K562 (cell line): ENCODE measurements around the gene TACC3. TPM values are rescaled to one million over a fixed set of nuclear protein-coding genes. Genes with fewer than 3 reads are reported as not detected.

Source experiments
- ATAC-seq: fragments of 200-7000 bp; cut with Tn5 transposase; 3 replicates; pipeline ENCODE4 v1.9.1; 2020; ENCODE audit warnings: moderate library complexity
- BruUV-seq: library from RNA; stranded (reverse); fragments of 400-500 nt; replicated peaks from 2 replicates; lab custom pipeline; 2021; lab: Mats Ljungman, UMichigan
- CTCF ChIA-PET: fragments of 300-600 bp; formaldehyde crosslinking; extraction: SDS; loops from one replicate; lab custom pipeline; 2021; ENCODE audit warnings: low intra/inter-chr PET ratio; lab: Yijun Ruan, JAX
- POLR2A ChIA-PET: fragments of 300-600, 350-650 bp; sonication (Branson Sonifier 250); formaldehyde crosslinking; extraction: SDS; loops from one replicate; lab custom pipeline; 2021; ENCODE audit warnings: antibody characterized with exemption, inconsistent platforms; lab: Yijun Ruan, JAX
- DNase-seq, 4 experiments: peaks; one replicate each; pipeline versions ENCODE4 v3.0.0 to v3.0.0-alpha.2; 2011 to 2018; ENCODE audit warnings: low spot score in 3 of 4, mixed read lengths in 3 of 4; ENCODE audit errors: extremely low read depth in 1 of 4
- FAIRE-seq: peaks from 2 replicates; lab custom pipeline; 2011; peaks lifted over from hg19 to GRCh38; lab: Jason Lieb, UNC
- H2AFZ ChIP-seq: 2 replicates; pipeline ENCODE4 v1.6.0; 2011; ENCODE audit warnings: low read depth, low read length, control low read depth, inconsistent platforms
- H3K27ac ChIP-seq: fragments of 200-600 bp; 3 replicates; pipeline ENCODE4 v1.8.0; 2011; ENCODE audit warnings: low read depth, mild to moderate bottlenecking, control low read depth, inconsistent platforms, low read length, moderate library complexity, mixed read lengths; ENCODE audit errors: extremely low read depth
- H3K27me3 ChIP-seq, 2 experiments: fragments of 300-600 bp in 1 of 2; 2 replicates in 1 of 2; 3 replicates in 1 of 2; pipeline versions ENCODE4 v1.6.0 to v1.8.0; 2011; ENCODE audit warnings: inconsistent platforms in 2 of 2, low read length in 2 of 2, mild to moderate bottlenecking in 1 of 2, mixed read lengths in 1 of 2, moderate library complexity in 1 of 2; ENCODE audit not compliant: control insufficient read depth in 2 of 2, insufficient read depth in 2 of 2
- H3K36me3 ChIP-seq: fragments of 300-600 bp; 3 replicates; pipeline ENCODE4 v1.8.0; 2011; ENCODE audit warnings: mild to moderate bottlenecking, low read length, inconsistent platforms; ENCODE audit not compliant: control insufficient read depth, insufficient read depth
- H3K4me1 ChIP-seq, 2 experiments: fragments of 200-600 bp in 1 of 2; replicated peaks in 1 of 2; 2 replicates in 1 of 2; 3 replicates in 1 of 2; pipeline versions ENCODE4 v1.5.1 to v1.8.0; 2011; ENCODE audit warnings: inconsistent platforms in 2 of 2, low read length in 2 of 2, mild to moderate bottlenecking in 1 of 2, mixed read lengths in 1 of 2, moderate library complexity in 1 of 2; ENCODE audit not compliant: control insufficient read depth in 2 of 2, insufficient read depth in 2 of 2
- H3K4me2 ChIP-seq: 2 replicates; pipeline ENCODE4 v1.6.1; 2011; ENCODE audit warnings: low read length, control low read depth, inconsistent platforms, mixed read lengths; ENCODE audit not compliant: insufficient read depth
- H3K4me3 ChIP-seq: fragments of 200-600 bp; sonication (generic), shearing (Covaris generic); 2 replicates; pipeline ENCODE4 v1.5.1; 2016; ENCODE audit warnings: control low read depth, inconsistent platforms
- H3K79me2 ChIP-seq: fragments of 200-600 bp; 3 replicates; pipeline ENCODE4 v1.8.0; 2011; ENCODE audit warnings: low read length, inconsistent platforms; ENCODE audit not compliant: control insufficient read depth, insufficient read depth
- H3K9ac ChIP-seq, 2 experiments: 2 replicates each; pipeline versions ENCODE4 v1.6.0 to v1.6.1; 2011; ENCODE audit warnings: low read depth in 2 of 2, low read length in 2 of 2, control low read depth in 1 of 2, inconsistent platforms in 1 of 2, mild to moderate bottlenecking in 1 of 2, mixed read lengths in 1 of 2; ENCODE audit not compliant: insufficient read depth in 1 of 2
- H3K9me1 ChIP-seq: one replicate; pipeline ENCODE4 v1.6.0; 2011; ENCODE audit warnings: inconsistent platforms, mild to moderate bottlenecking, low read length, moderate library complexity; ENCODE audit not compliant: control insufficient read depth, insufficient read depth
- H3K9me3 ChIP-seq: replicated peaks from 2 replicates; pipeline ENCODE4 v1.5.1; 2011; ENCODE audit warnings: low read depth, low read length, inconsistent platforms; ENCODE audit not compliant: control insufficient read depth, insufficient read depth
- H4K20me1 ChIP-seq: replicated peaks from 2 replicates; pipeline ENCODE4 v1.6.1; 2011; ENCODE audit warnings: low read length, inconsistent platforms, mixed read lengths; ENCODE audit not compliant: control insufficient read depth, insufficient read depth
- CBFA2T3 ChIP-seq: fragments of 450-650 bp; IDR thresholded peaks from 2 replicates; pipeline ENCODE4 v1.6.1; 2017
- GABPB2 ChIP-seq: fragments of 250-450 bp; sonication (Bioruptor Pico); conservative IDR thresholded peaks from 2 replicates; pipeline ENCODE4 v1.5.1; 2021; ENCODE audit warnings: mild to moderate bottlenecking
- MAZ ChIP-seq, 2 experiments: fragments of 450-650 bp in 1 of 2; sonication (generic) in 1 of 2; formaldehyde crosslinking; IDR thresholded peaks in 1 of 2; conservative IDR thresholded peaks in 1 of 2; 2 replicates each; pipeline versions ENCODE4 v1.4.0 to v1.5.0; 2020; ENCODE audit warnings: mild to moderate bottlenecking in 1 of 2, missing genetic modification reagents in 1 of 2
- NFYB ChIP-seq: IDR thresholded peaks from 2 replicates; pipeline ENCODE4 v1.6.1; 2011; ENCODE audit warnings: mild to moderate bottlenecking, moderate library complexity; ENCODE audit not compliant: insufficient read length; ENCODE audit errors: extremely low read depth
- TFAP4 ChIP-seq: sonication (generic); formaldehyde crosslinking; IDR thresholded peaks from 2 replicates; pipeline ENCODE4 v1.8.0; 2022; ENCODE audit warnings: missing genetic modification reagents, mild to moderate bottlenecking, moderate library complexity, borderline replicate concordance
- WGBS: fragments of 100-300 bp; shearing (Covaris generic); methylation state at CpG from one replicate; pipeline ENCODE4 v1.1.6; 2016; ENCODE audit warnings: low coverage, mixed read lengths; ENCODE audit not compliant: insufficient coverage; ENCODE audit errors: missing lambda C conversion rate; 5-methylcytosine and 5-hydroxymethylcytosine counted together
- in situ Hi-C: fragments of 300-500 bp; cut with MboI; formaldehyde crosslinking; loops from 4 replicates; pipeline ENCODE4 v1.15.0; 2018; ENCODE audit warnings: inconsistent platforms, mixed read lengths
- intact Hi-C: fragments of 100-400 bp; cut with micrococcal nuclease; formaldehyde crosslinking; loops from 2 replicates; pipeline ENCODE4 v1.14.2; 2022
- polyA plus RNA-seq, 8 experiments: library from polyadenylated mRNA; depleted of rRNA in 4 of 8; stranded (reverse) in 5 of 8; unstranded in 3 of 8; fragments of >200 nt; fragmentation: Nextera tagmentation in 2 of 8; fragmentation: Illumina TruSeq in 1 of 8; extraction: Ambion mirVana in 2 of 8; extraction: Trizol in 1 of 8; gene quantifications; 2 replicates each; pipeline versions ENCODE4 v1.2.1 to v1.2.3, GENCODE V29; 2011 to 2014; ENCODE audit warnings: inconsistent platforms in 1 of 8, missing spikeins in 1 of 8
- total RNA-seq, 7 experiments: library from RNA; depleted of rRNA in 6 of 7; stranded (reverse); fragments of >200 nt in 6 of 7; fragmentation: Illumina TruSeq in 2 of 7; extraction: Trizol in 2 of 7; gene quantifications; 2 replicates each; pipeline versions ENCODE4 v1.2.1 to v1.2.3, GENCODE V29; 2011 to 2021; ENCODE audit warnings: low replicate concordance in 1 of 7

TACC3 gene
- total and polyA plus RNA-seq, 9 of the 15 experiments (the other 6 are each of a cell fraction or from before 2014, with no cell fraction given), result 1.9 to 122 (median 55.6) TPM

- no peaks in the 10 kb centered on the region for H3K9me1 ChIP-seq
- H3K79me2 ChIP-seq, result no peaks in the 10 kb centered on the region
- no peak overlapping the region for H3K27ac ChIP-seq
- DNase-seq (peak in 2 of 4 experiments; percentile 36 to 43), ATAC-seq (no peak), FAIRE-seq (no peak)
- no peak overlapping the region for H3K4me3 ChIP-seq
- H3K9me3 ChIP-seq, result no peaks in the 10 kb centered on the region
- no peaks in the 10 kb centered on the region for H3K27me3 ChIP-seq
- H4K20me1 ChIP-seq, result no peaks in the 10 kb centered on the region
- H3K4me2 ChIP-seq, result no peak overlapping the region
- H2AFZ ChIP-seq, result no peak overlapping the region
- no peaks in the 10 kb centered on the region for H3K36me3 ChIP-seq
- ChIA-PET CTCF (no interaction called here), POLR2A (interaction anchor here (0.6 to 2.7 kb wide), 5 partner anchors 9 to 20 kb away, joined by 3 to 11 read pairs (median 5); partner anchors contain the start of gene FGFR3)
- peak; percentile 26 for TF ChIP-seq NFYB
- peak; percentile 4; the same call in 1 of the 2 replicates for TF ChIP-seq CBFA2T3
- peak; percentile 36; the same call in 1 of the 2 replicates for TF ChIP-seq TFAP4 (CRISPR knock-in tag)
- no peak for TF ChIP-seq MAZ (CRISPR knock-in tag; conservative IDR thresholded peaks at IDR 0.05 in 1 of 2, IDR thresholded peaks at IDR 0.05 in 1 of 2)
- TF ChIP-seq GABPB2 (CRISPR knock-in tag), result no peak
- BruUV-seq, result no TSS peak
- H3K9ac ChIP-seq, result peak overlapping the region in 1 of 2 experiments; percentile 76; a peak in 1 of 4 replicates
- in situ Hi-C loops (no loop called here), intact Hi-C loops (no loop called here)
- 10% methylated on average over 23 of the region's 30 CpGs for WGBS
- peaks cover 2 to 92% of the 10 kb centered on the region in 2 experiments; a peak in 4 of 5 replicates for H3K4me1 ChIP-seq
Measured at GRCh38 chr4:1772853-1773538, 51.7 kb downstream of the TACC3 start.
